ENCODE data around the gene LPIN3.

Gene LPIN3

GRCh38 chr20:41367393-41367695, 26.7 kb downstream of the LPIN3 start:
- DNase-seq, result no peak

- no peak for DNase-seq
Measured at GRCh38 chr20:41367956-41368355, 27.3 kb downstream of the LPIN3 start.

GRCh38 chr20:41369673-41370072, 29.1 kb downstream of the LPIN3 start:
- DNase-seq, result no peak

- DNase-seq, result peak; percentile 8
Measured at GRCh38 chr20:41370176-41370575, 29.6 kb downstream of the LPIN3 start.

DNA sequence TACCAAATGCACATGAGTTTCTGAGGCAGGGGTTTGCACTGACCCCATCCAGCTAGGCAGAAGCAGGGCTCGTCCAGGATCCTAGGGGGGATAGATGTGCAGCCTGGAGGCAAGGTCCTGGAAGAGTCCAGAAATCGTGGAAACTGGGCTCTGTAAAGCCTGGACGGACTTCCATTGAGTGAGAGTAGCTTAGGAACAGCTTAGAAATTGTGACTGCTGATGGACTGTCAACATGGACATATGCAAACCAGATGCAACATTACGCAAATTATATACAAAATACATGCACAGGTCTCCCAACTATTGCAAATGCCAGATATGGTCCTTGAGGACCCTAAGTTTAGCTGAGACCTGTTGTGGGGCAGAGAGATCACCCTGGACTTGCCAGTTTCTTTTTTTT, 30.8 kb downstream of the LPIN3 start:
- DNase-seq, result no peak

DNA sequence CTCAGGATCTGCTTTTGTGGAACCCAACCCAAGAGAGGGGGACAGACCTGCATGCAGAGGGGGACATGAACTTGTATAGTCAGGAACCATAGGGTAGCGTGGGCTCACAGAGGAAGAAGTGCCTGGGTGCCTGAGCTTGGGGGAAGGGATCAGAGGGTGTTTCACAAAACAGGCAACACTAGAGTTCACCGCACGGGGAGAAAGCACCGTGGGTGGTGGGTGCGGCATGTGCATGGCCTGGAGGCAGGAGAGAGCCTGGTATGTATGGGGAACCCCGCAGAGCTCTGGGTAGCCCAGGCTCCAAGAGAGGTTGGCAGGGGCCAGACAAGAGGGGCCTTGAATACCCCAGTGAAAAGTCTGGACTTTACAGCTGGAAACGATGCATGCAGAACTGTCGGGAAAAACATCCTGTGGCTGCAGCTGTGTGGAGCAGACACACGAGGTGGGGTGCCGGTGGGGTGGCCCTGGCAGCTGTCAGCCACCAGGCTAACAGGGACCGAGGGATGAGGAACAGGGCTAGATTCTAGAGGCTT, 32.7 kb downstream of the LPIN3 start:
- no peak for DNase-seq

GRCh38 chr20:41373931-41374920, 33.6 kb downstream of the LPIN3 start:
- DNase-seq, result no peak

- no peak for DNase-seq
Measured at GRCh38 chr20:41375846-41376245, 35.2 kb downstream of the LPIN3 start.

- no peak for DNase-seq
Measured at GRCh38 chr20:41376349-41376748, 35.7 kb downstream of the LPIN3 start.

- DNase-seq, result no peak
Measured at GRCh38 chr20:41377275-41377674, 36.7 kb downstream of the LPIN3 start.

DNA sequence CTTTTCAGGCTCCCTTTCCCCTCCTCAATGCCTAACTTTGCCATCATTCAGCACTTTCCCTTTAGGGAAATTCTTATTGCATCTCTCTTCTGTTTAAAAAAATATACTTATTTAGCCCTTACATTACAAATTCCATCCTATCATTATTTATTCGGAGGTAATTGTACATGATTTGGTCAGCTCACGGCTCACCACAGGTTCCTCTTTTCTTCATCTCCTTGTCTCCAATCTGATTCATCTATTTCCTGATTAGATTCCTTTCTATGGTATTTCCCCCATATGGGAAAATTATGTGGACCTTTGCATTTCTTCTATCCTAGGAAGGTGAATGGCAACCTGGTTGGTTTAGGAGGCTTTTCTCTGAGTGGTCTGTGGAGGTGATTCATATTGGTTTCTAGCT, 38.9 kb downstream of the LPIN3 start:
- DNase-seq, result no peak

DNA sequence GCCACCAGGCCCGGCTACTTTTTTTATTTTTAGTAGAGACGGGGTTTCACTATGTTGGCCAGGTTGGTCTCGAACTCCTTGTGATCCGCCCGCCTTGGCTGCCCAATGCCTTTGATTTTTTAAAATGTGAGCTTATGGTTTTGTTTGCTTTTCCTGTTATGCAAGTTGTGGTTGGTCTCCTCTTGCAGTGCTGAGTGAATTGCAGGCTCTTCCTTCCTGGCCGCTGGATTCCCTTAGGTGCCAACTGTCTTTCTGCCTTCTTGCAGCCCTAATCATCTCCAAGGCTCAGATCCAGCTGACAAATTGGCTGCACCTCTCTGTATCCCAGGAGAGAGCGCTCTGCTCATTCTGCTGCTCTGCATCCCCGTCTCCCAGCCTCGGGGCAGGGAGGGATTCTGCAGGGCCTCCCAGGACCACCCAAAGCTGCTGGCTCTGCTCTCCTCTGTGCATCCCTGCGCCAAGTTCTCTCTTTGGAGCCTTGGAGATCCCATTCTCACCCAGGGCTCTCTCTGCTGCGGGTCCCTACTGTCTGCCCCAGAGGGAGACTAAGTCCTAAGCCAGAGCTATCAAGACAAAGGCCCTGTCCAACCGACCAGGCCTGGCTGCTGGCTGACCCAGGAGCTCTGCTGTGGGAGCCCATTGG, 40.1 kb downstream of the LPIN3 start:
- no peak for DNase-seq

DNA sequence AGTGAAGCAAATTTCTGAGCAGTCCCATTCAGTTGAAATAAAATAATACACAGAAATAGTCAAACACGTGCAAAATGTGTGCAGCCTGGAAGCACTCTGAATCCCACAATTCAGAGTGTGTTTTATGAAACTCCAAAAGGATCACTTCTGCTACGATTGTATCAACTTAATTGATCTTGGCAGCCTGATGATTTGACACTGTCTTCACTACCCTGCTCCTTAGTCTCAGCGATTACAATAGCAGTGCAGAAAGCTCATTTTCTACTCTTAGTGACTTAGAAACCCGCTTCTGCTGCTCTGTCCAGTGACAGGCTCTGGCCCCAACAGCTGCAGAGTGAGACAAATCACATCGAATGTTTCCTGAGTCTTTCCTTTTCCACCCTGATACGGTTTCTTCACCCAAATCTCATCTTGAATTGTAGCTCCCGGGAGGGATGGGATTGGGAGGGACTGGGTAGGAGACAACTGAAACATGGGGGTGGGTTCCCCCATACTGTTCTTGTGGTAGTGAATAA, 42.2 kb downstream of the LPIN3 start:
- DNase-seq, result no peak

DNA sequence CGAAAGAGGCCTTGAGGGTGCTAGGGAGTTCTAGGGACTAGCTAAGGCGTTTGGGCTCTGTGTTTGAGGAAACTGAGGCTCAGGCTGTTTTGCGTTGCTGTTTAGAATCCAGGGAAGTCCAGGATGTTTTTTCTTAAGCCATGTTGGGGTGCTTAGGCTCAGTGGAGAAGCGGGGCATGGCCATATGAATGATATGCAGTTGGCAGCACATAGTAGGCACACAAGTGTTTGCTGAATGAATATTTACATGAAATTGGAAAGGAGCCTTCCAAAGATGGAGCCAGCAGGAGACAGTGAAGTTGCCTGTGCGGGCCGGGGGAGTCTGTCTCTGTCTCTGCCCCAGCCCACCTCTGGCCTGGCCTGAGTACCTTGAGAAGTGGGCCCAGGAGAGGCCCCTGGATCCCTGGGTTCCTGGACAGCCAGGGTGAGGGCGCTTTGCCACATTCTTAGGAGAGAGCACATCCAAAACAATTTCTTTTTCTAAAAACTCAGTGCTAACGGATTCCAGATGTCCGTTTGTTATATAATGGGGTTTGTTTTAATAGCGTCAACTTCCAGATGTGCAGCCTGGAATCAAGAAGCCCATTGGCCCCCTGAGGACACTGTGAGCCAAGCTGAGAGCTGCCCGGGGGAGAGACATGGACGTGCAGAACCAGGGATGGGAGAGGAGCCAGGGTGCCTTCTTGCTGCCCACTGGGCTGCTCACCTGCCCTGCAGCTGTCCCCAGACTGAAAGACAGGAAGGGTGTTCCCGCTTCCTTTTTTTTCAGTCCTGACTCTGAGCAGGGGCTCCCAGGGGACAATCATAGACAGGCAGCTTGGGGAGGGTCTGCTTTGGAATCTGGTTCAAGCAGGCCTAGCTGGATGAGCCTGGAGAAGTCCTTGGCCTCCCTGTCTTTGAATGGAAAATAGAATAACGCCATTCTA, 46.1 kb downstream of the LPIN3 start:
- DNase-seq, result no peak

- no peak for DNase-seq
Measured at GRCh38 chr20:41387444-41387851, 46.8 kb downstream of the LPIN3 start.

- no peak for DNase-seq
Measured at GRCh38 chr20:41390889-41391288, 50.3 kb downstream of the LPIN3 start.

- no peak for DNase-seq
Measured at GRCh38 chr20:41391587-41392001, 51.0 kb downstream of the LPIN3 start.

- DNase-seq, result no peak
Measured at GRCh38 chr20:41392295-41392694, 51.7 kb downstream of the LPIN3 start.

DNA sequence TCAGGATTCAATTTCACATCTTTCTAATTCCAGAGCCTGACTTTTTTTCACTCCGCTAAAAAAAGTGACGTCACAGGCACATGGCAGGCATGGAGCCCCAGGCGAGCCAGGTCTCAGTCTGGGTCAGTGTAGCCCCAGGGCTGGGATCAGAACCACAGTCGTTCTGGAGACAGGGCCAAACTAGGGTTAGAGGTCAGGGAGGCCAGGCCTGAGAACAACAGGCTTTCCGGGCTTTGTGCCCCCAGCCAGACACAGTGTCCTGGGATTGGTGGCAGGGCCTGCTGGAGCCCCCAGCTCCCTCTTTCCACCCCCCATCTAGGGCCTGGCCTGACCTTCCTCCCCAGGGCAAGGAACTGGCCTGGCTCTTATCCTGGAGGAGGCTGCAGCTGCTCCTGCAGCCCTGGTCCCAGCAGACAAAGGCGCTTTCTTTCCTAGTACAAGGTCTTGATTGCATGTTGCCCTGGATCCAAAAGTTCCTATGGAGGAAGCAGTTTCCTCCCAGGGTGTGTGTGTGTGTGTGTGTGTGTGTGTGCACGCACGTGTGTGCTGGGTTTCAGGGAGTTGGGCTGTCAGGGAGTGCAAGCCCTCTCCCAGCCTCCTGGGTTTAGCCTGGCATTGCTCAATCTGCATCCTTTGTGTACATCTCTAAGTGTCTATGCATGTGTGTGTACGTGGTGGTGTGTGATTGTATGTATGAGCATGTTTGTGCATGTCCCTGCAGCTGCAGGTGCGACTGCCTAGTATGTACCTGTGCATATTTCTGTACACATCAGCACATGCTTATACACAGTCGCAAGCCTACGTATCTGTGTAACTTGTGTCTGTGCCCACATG, 52.5 kb downstream of the LPIN3 start:
- no peak for DNase-seq

- no peak for DNase-seq
Measured at GRCh38 chr20:41393705-41394066, 53.1 kb downstream of the LPIN3 start.

DNA sequence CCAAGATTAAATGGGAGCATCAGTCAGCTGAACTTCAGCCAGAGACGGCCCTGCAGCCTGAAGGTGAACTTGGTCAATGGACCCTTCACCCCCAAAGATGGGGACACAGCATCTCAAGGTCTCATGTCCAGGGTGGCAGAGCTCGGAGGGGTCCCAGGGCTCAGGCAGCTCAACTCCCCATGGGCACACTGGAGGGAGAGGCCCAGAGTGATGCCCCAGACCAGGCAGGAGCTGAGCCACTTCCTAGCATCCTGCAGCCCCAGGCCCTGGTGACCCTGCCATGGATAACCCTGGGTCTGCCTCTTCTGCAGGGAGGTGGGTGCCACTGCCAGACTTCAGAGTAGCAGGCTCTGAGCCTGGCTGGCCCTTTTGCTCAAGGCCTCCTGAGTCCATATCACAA, 53.5 kb downstream of the LPIN3 start:
- no peak for DNase-seq
